Skeletal muscle tissue (tissue), 4 donors: Measurements from ENCODE around the gene DNAJC1. TPM values are rescaled to one million over a fixed set of nuclear protein-coding genes. Genes with fewer than 3 reads are reported as not detected.
"Not testable (repeated sequence)": the region's sequence is repeated elsewhere in the genome, so short reads cannot be mapped to it uniquely, and the experiment has no call there.

Source experiments
- H3K27ac ChIP-seq: one replicate; pipeline ENCODE4 v1.7.0; 2013; ENCODE audit warnings: mild to moderate bottlenecking, low read depth, low read length, inconsistent platforms
- H3K27me3 ChIP-seq, 3 donors: one replicate each; pipeline ENCODE4 v1.7.0; 2013; ENCODE audit warnings: low read length in 3 of 3; ENCODE audit not compliant: control insufficient read depth in 3 of 3, insufficient read depth in 3 of 3
- H3K36me3 ChIP-seq, 3 donors: one replicate each; pipeline ENCODE4 v1.7.0; 2013; ENCODE audit warnings: low read length in 3 of 3; ENCODE audit not compliant: control insufficient read depth in 3 of 3, insufficient read depth in 3 of 3
- H3K4me1 ChIP-seq, 3 donors: one replicate each; pipeline ENCODE4 v1.7.0; 2013; ENCODE audit warnings: low read length in 3 of 3, mild to moderate bottlenecking in 3 of 3; ENCODE audit not compliant: control insufficient read depth in 3 of 3, insufficient read depth in 3 of 3
- H3K4me3 ChIP-seq, 3 donors: one replicate each; pipeline ENCODE4 v1.7.0; 2013; ENCODE audit warnings: low read length in 3 of 3
- H3K9ac ChIP-seq, 3 donors: one replicate each; pipeline ENCODE4 v1.7.0; 2013; ENCODE audit warnings: low read length in 3 of 3, mild to moderate bottlenecking in 3 of 3, moderate library complexity in 2 of 3, low read depth in 1 of 3
- H3K9me3 ChIP-seq, 3 donors: one replicate each; pipeline ENCODE4 v1.7.0; 2013; ENCODE audit warnings: low read length in 3 of 3; ENCODE audit not compliant: control insufficient read depth in 3 of 3
- total RNA-seq: library from RNA; depleted of rRNA; stranded (reverse); fragments of >200 nt; gene quantifications from one replicate; pipeline ENCODE4 v1.2.3, GENCODE V29; 2014
- donor health status: Osteomylitis.

The DNAJC1 gene, protein sequence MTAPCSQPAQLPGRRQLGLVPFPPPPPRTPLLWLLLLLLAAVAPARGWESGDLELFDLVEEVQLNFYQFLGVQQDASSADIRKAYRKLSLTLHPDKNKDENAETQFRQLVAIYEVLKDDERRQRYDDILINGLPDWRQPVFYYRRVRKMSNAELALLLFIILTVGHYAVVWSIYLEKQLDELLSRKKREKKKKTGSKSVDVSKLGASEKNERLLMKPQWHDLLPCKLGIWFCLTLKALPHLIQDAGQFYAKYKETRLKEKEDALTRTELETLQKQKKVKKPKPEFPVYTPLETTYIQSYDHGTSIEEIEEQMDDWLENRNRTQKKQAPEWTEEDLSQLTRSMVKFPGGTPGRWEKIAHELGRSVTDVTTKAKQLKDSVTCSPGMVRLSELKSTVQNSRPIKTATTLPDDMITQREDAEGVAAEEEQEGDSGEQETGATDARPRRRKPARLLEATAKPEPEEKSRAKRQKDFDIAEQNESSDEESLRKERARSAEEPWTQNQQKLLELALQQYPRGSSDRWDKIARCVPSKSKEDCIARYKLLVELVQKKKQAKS
- total RNA-seq, result 9.9 TPM

DNA sequence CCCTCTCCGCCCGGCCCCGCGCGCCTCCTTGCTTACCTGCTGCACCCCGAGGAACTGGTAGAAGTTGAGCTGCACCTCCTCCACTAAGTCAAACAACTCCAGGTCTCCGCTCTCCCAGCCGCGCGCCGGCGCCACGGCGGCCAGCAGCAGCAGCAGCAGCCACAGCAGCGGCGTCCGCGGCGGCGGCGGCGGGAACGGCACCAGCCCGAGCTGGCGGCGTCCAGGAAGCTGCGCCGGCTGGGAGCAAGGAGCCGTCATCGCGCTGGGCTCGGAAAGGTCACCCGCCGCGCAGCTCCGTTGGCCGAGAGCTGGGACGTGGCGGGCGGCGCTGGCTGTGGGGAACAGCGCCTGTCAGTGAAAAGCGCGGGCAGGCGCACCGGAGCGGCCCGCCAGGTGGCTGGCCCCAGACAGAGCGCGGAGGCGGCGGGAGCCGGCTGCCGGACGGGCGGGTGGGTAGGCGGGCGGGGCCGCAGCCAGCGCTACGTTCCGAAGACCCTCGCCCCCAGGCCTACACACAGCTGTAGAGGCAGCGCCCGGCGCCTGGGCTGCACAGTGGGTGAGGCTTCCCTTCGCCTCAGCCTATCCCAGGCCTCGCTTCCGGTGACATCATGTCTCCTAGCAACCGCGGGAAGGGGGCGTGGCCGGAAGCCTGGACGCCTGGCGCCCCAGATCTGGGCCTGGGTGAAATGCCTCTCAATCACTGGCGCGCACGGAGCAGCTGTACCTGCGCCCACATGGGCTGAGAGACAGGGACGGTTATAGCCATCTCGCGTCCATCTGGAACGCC, at the start of gene DNAJC1:
DNAJC1 (minus strand) TSS at position 554 of the 787 bp plus-strand sequence; CDS start at position 258, 296 bp downstream.
- Histone ChIP-seq H3K9me3 (no peaks in the 10 kb centered on the region), H3K36me3 (no peaks in the 10 kb centered on the region), H3K4me1 (peaks cover 12 to 17% (median 15%) of the 10 kb centered on the region in 3 donors), H3K4me3 (peak within 1 kb of the TSS; percentile 84 to 88 (median 86)), H3K9ac (peak within 1 kb of the TSS; percentile 86 to 89 (median 88)), H3K27me3 (no peaks in the 10 kb centered on the region), H3K27ac (peak within 1 kb of the TSS; percentile 88)

DNA sequence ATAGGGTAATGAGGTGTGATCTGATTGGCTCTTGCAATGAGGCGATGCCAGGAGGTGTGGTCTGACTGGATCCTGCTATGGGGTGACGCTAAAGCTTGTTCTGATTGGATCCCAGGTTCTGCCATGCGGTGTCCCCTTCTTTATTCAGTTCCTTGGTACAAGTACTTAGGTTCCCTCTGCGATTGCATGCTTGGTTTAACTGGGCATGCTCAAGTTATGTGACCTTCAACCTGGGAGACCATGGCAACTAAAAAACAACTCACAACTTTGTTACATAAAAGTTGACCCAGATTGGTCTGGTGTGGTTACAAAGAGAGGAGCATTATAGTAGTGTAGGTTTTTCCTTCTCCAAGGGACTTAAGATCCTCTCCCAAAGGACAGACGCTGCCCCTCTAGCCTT, 49.5 kb upstream of the DNAJC1 start:
- no peaks in the 10 kb centered on the region for H3K4me1 ChIP-seq
- no peaks in the 10 kb centered on the region for H3K27me3 ChIP-seq
- no peak overlapping the region for H3K9ac ChIP-seq
- no peaks in the 10 kb centered on the region for H3K9me3 ChIP-seq
- no peak overlapping the region for H3K4me3 ChIP-seq
- H3K27ac ChIP-seq, result no peak overlapping the region
- no peaks in the 10 kb centered on the region for H3K36me3 ChIP-seq

DNA sequence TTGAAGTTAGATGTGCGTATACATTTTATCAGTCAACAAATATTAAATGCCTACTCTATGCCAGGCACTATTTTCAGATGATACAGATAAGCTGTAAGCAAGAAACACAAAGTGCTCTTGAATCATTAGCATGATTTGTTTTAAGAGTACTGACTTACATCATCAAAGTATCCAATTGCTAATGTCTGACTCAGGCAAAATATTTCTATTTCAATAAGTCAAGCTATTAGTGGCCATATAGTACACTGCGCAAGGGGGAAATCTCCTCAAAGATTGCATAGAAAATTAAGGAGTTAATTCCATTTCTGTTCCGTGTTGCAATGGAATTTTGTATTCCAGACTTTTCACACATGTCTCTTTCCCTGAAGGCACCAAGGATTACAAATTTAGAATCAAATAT, 46.1 kb upstream of the DNAJC1 start:
- Histone ChIP-seq H3K36me3 (no peaks in the 10 kb centered on the region), H3K9me3 (peaks cover 0 to 2% (median 1%) of the 10 kb centered on the region in 3 donors), H3K27ac (no peak overlapping the region), H3K4me3 (no peak overlapping the region), H3K9ac (no peak overlapping the region), H3K4me1 (no peaks in the 10 kb centered on the region), H3K27me3 (no peaks in the 10 kb centered on the region)

DNA sequence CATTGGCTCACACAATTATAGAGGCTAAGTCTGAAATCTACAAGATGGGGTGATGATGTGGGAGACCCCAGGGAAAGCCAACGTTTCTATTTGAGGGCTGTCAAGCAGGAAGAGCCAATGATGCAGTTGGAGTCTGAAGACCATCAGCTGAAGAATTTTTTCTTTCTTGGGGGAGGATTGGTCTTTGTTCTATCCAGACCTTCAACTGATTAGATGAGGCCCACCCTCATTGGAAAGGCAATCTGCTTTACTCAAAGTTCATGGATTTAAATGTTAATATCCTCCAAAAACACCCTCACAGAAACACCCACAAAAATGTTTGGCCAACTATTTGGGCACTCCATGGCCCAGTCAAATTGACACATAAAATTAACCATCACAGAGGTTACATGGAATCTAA, 44.3 kb upstream of the DNAJC1 start:
- H3K4me1 ChIP-seq, result no peaks in the 10 kb centered on the region
- no peak overlapping the region for H3K27ac ChIP-seq
- no peaks in the 10 kb centered on the region for H3K27me3 ChIP-seq
- H3K36me3 ChIP-seq, result no peaks in the 10 kb centered on the region
- H3K9ac ChIP-seq, result no peak overlapping the region
- H3K4me3 ChIP-seq, result no peak overlapping the region
- H3K9me3 ChIP-seq, result peaks cover 0 to 2% (median 1%) of the 10 kb centered on the region in 3 donors

DNA sequence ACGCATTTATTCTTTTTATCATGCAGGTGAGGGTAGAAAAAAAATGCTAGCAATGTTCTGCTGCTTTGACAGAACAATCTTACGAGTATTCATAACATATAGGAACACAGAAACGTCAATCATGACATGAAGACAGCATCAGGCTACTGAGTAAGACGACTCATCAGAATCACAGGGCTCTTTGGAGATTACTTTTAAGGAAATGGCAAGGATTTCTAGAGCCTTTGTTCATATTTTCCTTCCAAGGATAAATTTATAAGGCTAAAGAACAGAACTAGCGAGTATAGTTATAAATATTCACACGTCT, 39.8 kb upstream of the DNAJC1 start:
- Histone ChIP-seq H3K4me3 (no peak overlapping the region), H3K4me1 (no peaks in the 10 kb centered on the region), H3K36me3 (no peaks in the 10 kb centered on the region), H3K9me3 (peaks cover 0 to 2% (median 1%) of the 10 kb centered on the region in 3 donors), H3K27ac (no peak overlapping the region), H3K27me3 (no peaks in the 10 kb centered on the region), H3K9ac (no peak overlapping the region)

DNA sequence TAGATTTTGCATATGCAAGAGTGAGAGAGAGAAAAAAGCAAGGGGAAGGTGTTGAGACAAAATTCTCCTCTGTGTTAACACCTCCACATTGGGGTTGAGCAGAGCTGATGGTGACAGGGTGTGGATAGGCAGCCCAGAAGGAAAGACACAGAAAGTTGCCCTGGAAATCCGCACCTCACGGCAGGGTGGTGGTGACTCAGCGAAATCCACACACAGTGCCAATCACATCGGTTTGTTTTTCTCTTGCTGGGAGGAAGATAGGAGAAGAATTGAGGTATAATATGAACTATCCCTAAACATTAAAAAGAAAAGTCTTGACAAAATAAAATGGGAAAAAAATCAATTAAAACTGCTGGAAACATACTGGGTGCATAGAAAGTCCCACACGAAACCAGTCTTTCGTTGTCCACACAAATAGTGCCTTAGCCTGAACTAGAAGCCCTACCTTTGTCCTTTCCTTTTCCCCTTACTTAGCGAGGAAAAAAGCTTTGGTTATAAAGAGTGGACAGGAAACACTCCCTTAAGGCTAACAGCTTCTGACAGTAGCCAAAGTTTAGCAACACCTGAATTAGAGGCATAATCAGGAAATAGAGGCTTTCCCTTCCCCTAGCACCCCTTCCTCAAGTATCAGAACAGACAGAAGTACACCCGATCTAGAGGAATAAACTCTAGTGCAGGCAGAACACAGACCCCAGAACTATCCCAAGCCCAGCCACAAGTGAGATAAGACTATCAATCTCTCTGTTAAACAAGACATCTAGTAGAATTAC, 39.2 kb upstream of the DNAJC1 start:
- no peak overlapping the region for H3K4me3 ChIP-seq
- no peaks in the 10 kb centered on the region for H3K27me3 ChIP-seq

DNA sequence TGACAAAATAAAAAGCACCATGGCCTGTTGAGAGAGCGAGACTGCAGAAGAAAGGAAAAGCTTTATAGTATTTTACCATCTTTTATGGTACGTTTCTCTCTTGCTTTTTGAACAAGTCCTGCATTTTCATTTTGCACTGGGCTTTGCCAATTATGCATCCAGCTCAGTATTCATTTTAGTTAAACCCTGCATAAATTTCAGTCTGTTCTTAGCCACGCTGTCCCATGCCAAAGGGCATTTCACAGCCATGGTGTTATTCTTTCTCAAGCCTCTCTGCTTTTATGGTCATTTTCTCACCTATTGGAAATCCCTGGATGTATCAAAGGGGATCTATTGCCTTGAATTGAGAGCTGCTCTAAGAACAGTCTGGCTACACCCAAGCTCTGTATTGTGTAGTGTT, 30.8 kb upstream of the DNAJC1 start:
- no peaks in the 10 kb centered on the region for H3K27me3 ChIP-seq
- no peak overlapping the region for H3K27ac ChIP-seq
- no peak overlapping the region for H3K9ac ChIP-seq
- no peaks in the 10 kb centered on the region for H3K4me1 ChIP-seq
- peaks cover 0 to 2% (median 0%) of the 10 kb centered on the region in 3 donors for H3K9me3 ChIP-seq
- H3K36me3 ChIP-seq, result no peaks in the 10 kb centered on the region
- H3K4me3 ChIP-seq, result no peak overlapping the region

More for the DNA sequence above, 39.2 kb upstream of the DNAJC1 start:
- Histone ChIP-seq H3K9ac (no peak overlapping the region), H3K4me1 (no peaks in the 10 kb centered on the region), H3K27ac (no peak overlapping the region), H3K36me3 (no peaks in the 10 kb centered on the region), H3K9me3 (peaks cover 0 to 1% (median under 1%) of the 10 kb centered on the region in 3 donors)

DNA sequence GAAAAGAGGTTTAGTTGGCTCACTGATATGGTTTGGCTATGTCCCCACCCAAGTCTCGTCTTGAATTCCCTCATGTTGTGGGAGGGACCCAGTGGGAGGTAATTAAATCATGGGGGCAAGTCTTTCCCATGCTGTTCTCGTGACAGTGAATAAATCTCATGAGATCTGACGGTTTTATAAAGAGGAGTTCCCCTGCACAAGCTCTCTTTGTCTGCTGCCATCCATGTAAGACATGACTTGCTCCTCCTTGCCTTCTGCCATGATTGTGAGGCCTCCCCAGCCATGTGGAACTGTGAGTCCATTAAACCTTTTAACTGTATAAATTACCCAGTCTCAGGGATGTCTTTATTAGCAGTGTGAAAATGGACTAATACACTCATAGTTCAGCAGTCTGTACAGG, 28.7 kb upstream of the DNAJC1 start:
- H3K27me3 ChIP-seq, H3K9ac ChIP-seq, H3K27ac ChIP-seq, H3K36me3 ChIP-seq, H3K4me1 ChIP-seq, H3K4me3 ChIP-seq, H3K9me3 ChIP-seq: not testable (repeated sequence)

DNA sequence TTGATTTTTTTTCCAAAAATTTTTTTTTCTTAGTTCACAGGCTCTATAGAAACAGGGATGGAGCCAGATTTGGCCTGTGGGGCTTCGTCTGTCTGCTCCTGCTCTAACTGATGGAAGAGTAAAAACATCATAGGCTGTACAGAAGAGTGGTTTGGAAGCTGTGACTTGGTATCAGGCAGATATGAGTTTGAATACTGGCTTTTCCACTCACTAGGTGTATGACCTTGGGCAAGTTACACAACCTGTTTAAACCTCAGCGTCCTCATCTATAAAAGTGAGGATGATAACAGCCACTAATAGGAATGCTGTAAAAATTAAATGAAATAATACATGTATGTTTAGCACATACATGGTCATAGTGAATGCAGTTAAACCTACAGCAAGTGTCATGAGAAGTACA, 26.9 kb upstream of the DNAJC1 start:
- Histone ChIP-seq H3K9me3 (no peaks in the 10 kb centered on the region), H3K9ac (no peak overlapping the region), H3K36me3 (no peaks in the 10 kb centered on the region), H3K27me3 (no peaks in the 10 kb centered on the region), H3K4me3 (no peak overlapping the region), H3K27ac (no peak overlapping the region), H3K4me1 (no peaks in the 10 kb centered on the region)
